Liver (tissue), 9 donors: ENCODE data around the gene CFAP73. TPM values are rescaled to one million over a fixed set of nuclear protein-coding genes. Genes with fewer than 3 reads are reported as not detected.

Source experiments
- DNase-seq: peaks from one replicate; pipeline ENCODE4 v3.0.0-alpha.2; 2017; ENCODE audit warnings: low spot score
- H3K27ac ChIP-seq, 2 donors: one replicate each; pipeline ENCODE4 v1.7.0; 2013; ENCODE audit warnings: inconsistent platforms in 2 of 2, low read length in 2 of 2, control low read depth in 1 of 2, low read depth in 1 of 2, mild to moderate bottlenecking in 1 of 2
- H3K27me3 ChIP-seq, 4 donors: one replicate each; pipeline versions ENCODE4 v1.6.1 to v1.7.0; 2013; ENCODE audit warnings: low read length in 3 of 4, inconsistent platforms in 1 of 4, mild to moderate bottlenecking in 1 of 4, moderate library complexity in 1 of 4; ENCODE audit not compliant: control insufficient read depth in 4 of 4, insufficient read depth in 4 of 4
- H3K36me3 ChIP-seq, 4 donors: one replicate each; pipeline versions ENCODE4 v1.6.1 to v1.7.0; 2013; ENCODE audit warnings: low read length in 3 of 4, mild to moderate bottlenecking in 3 of 4, low read depth in 1 of 4, moderate library complexity in 1 of 4; ENCODE audit not compliant: control insufficient read depth in 4 of 4, insufficient read depth in 3 of 4
- H3K4me1 ChIP-seq, 4 donors: one replicate each; pipeline versions ENCODE4 v1.6.1 to v1.7.0; 2013; ENCODE audit warnings: low read length in 3 of 4, mild to moderate bottlenecking in 3 of 4, moderate library complexity in 1 of 4; ENCODE audit not compliant: control insufficient read depth in 4 of 4, insufficient read depth in 4 of 4
- H3K4me3 ChIP-seq, 3 donors: one replicate each; pipeline versions ENCODE4 v1.6.1 to v1.7.0; 2013; ENCODE audit warnings: low read length in 3 of 3, control low read depth in 1 of 3, low read depth in 1 of 3, mild to moderate bottlenecking in 1 of 3
- H3K9ac ChIP-seq, 2 donors: one replicate each; pipeline ENCODE4 v1.7.0; 2013; ENCODE audit warnings: low read length in 2 of 2, mild to moderate bottlenecking in 2 of 2, moderate library complexity in 2 of 2, control low read depth in 1 of 2, low read depth in 1 of 2
- H3K9me3 ChIP-seq, 4 donors: one replicate each; pipeline versions ENCODE4 v1.6.1 to v1.7.0; 2013; ENCODE audit warnings: low read length in 3 of 4; ENCODE audit not compliant: control insufficient read depth in 4 of 4
- FOXA1 ChIP-seq: IDR thresholded peaks from 2 replicates; pipeline ENCODE4 v1.6.1; 2016; ENCODE audit warnings: antibody characterized with exemption
- FOXA2 ChIP-seq: IDR thresholded peaks from 2 replicates; pipeline ENCODE4 v1.6.1; 2016; ENCODE audit warnings: antibody characterized with exemption
- GABPA ChIP-seq, 2 donors: IDR thresholded peaks in 1 of 2; conservative IDR thresholded peaks in 1 of 2; 2 replicates each; pipeline ENCODE4 v1.6.1; 2016; ENCODE audit warnings: antibody characterized with exemption in 2 of 2, mild to moderate bottlenecking in 1 of 2, moderate library complexity in 1 of 2
- HNF4A ChIP-seq, 2 donors: conservative IDR thresholded peaks; 2 replicates each; pipeline ENCODE4 v1.6.1; 2016; ENCODE audit warnings: antibody characterized with exemption in 2 of 2, mild to moderate bottlenecking in 2 of 2
- HNF4G ChIP-seq: IDR thresholded peaks from 2 replicates; pipeline ENCODE4 v1.6.1; 2016; ENCODE audit warnings: antibody characterized with exemption
- JUND ChIP-seq, 2 donors: IDR thresholded peaks; 2 replicates each; pipeline ENCODE4 v1.6.1; 2016; ENCODE audit warnings: antibody characterized with exemption in 2 of 2
- NR2F2 ChIP-seq: IDR thresholded peaks from 2 replicates; pipeline ENCODE4 v1.6.1; 2016; ENCODE audit warnings: antibody characterized with exemption
- RAD21 ChIP-seq, 2 donors: IDR thresholded peaks; 2 replicates each; pipeline ENCODE4 v1.6.1; 2016; ENCODE audit warnings: antibody characterized with exemption in 2 of 2, mild to moderate bottlenecking in 2 of 2
- RXRA ChIP-seq, 2 donors: IDR thresholded peaks; 2 replicates each; pipeline ENCODE4 v1.6.1; 2017 to 2018; ENCODE audit warnings: antibody characterized with exemption in 2 of 2, mild to moderate bottlenecking in 1 of 2
- SP1 ChIP-seq: IDR thresholded peaks from 2 replicates; pipeline ENCODE4 v1.6.1; 2018; ENCODE audit warnings: antibody characterized with exemption, mild to moderate bottlenecking
- TAF1 ChIP-seq: conservative IDR thresholded peaks from 2 replicates; pipeline ENCODE4 v1.6.1; 2016; ENCODE audit warnings: antibody characterized with exemption, mild to moderate bottlenecking
- YY1 ChIP-seq: IDR thresholded peaks from 2 replicates; pipeline ENCODE4 v1.6.1; 2016; ENCODE audit warnings: antibody characterized with exemption, mild to moderate bottlenecking
- WGBS: extraction: QIAGEN DNeasy Blood & Tissue Kit; methylation state at CpG from one replicate; pipeline ENCODE4 v1.1.7; 2013; 5-methylcytosine and 5-hydroxymethylcytosine counted together
- polyA plus RNA-seq, 2 donors: library from polyadenylated mRNA; stranded (reverse) in 1 of 2; unstranded in 1 of 2; fragments of 200-250 nt in 1 of 2; fragments of >200 nt in 1 of 2; fragmentation: Nextera tagmentation in 1 of 2; extraction: Ambion mirVana in 1 of 2; gene quantifications; one replicate each; pipeline versions ENCODE4 v1.2.1 to v1.2.3, GENCODE V29; 2013 to 2015
- total RNA-seq, 2 donors: library from RNA; depleted of rRNA; stranded (reverse); fragments of >200 nt; gene quantifications; one replicate each; pipeline ENCODE4 v1.2.3, GENCODE V29; 2014
- TF ChIP-seq, protein P1 (sequence below): IDR thresholded peaks from 2 replicates; pipeline ENCODE4 v1.6.1; 2016; ENCODE audit warnings: antibody characterized with exemption
- TF ChIP-seq, protein P2 (sequence below): fragments of 150-350 bp; IDR thresholded peaks from 2 replicates; pipeline ENCODE4 v1.5.1; 2017; ENCODE audit warnings: improper control_type of control experiment, low read depth, low read length; ENCODE audit not compliant: missing input control
- TF ChIP-seq, protein P3 (sequence below): IDR thresholded peaks from 2 replicates; pipeline ENCODE4 v1.6.1; 2016; ENCODE audit warnings: antibody characterized with exemption
- TF ChIP-seq, protein P4 (sequence below): IDR thresholded peaks from 2 replicates; pipeline ENCODE4 v1.6.1; 2016; ENCODE audit warnings: antibody characterized with exemption
- TF ChIP-seq, protein P5 (sequence below): IDR thresholded peaks from 2 replicates; pipeline ENCODE4 v1.6.1; 2016; ENCODE audit warnings: antibody characterized with exemption, mild to moderate bottlenecking
- donor health status: healthy.
- donor health status: healthy.
- donor health status: healthy.
- donor health status: healthy.
- donor health status: healthy.

Gene CFAP73
- total and polyA plus RNA-seq, 4 donors = 0.18 to 0.19 TPM; not detected in 2

DNA sequence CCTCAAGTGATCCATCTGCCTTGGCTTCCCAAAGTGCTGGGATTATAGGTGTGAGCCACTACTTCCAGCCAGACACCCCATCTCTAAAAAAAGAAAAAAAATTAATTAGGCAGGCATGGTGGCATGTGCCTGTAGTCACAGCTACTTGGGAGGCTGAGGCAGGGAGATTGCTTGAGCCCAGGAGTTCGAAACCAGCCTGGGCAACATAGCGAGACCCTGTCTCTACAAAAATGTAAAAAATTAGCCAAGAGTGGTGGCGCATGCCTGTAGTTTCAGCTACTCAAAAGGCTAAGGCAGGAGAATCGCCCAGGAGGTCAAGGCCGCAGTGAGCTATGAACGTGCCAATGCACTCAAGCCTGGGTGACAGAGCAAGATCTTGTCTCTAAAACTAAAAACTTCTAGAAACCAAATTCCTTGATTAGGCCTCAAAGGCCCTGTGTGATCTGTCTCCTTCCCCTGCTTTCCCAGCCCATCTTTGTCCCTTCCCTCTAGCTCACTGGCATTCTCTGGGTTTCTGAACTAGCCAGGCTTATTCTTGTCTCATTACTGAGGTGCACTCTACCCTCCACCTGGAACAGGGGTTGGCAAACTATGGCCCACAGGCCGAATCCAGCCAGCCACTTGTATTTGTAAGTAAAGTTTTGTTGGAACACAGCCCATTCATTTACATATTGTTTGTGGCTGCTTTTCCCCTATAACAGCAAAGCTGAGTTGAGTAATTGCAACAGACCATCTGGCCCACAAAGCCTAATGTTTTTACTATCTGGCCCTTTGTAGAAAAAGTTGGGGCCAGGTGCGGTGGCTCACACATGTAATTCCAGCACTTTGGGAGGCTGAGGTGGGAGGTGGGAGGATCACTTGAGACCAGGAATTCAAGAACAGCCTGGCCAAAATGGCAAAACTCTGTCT lies 54.6 kb downstream of the CFAP73 start:
- DNase-seq = no peak
- no peak overlapping the region for H3K9ac ChIP-seq
- no peaks in the 10 kb centered on the region for H3K36me3 ChIP-seq
- no peaks in the 10 kb centered on the region for H3K27me3 ChIP-seq
- TF ChIP-seq RXRA (IDR thresholded peaks at IDR 0.05) (no peak), RAD21 (IDR thresholded peaks at IDR 0.05) (no peak), SP1 (no peak), JUND (IDR thresholded peaks at IDR 0.05) (no peak), TAF1 (no peak), NR2F2 (no peak), FOXA1 (no peak), FOXA2 (no peak), GABPA (IDR thresholded peaks at IDR 0.05 in 1 of 2, conservative IDR thresholded peaks at IDR 0.05 in 1 of 2) (no peak), HNF4G (no peak), HNF4A (conservative IDR thresholded peaks at IDR 0.05) (no peak), YY1 (no peak)
- TF ChIP-seq, protein P1, sequence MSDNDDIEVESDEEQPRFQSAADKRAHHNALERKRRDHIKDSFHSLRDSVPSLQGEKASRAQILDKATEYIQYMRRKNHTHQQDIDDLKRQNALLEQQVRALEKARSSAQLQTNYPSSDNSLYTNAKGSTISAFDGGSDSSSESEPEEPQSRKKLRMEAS = no peak
- TF ChIP-seq, protein P2, sequence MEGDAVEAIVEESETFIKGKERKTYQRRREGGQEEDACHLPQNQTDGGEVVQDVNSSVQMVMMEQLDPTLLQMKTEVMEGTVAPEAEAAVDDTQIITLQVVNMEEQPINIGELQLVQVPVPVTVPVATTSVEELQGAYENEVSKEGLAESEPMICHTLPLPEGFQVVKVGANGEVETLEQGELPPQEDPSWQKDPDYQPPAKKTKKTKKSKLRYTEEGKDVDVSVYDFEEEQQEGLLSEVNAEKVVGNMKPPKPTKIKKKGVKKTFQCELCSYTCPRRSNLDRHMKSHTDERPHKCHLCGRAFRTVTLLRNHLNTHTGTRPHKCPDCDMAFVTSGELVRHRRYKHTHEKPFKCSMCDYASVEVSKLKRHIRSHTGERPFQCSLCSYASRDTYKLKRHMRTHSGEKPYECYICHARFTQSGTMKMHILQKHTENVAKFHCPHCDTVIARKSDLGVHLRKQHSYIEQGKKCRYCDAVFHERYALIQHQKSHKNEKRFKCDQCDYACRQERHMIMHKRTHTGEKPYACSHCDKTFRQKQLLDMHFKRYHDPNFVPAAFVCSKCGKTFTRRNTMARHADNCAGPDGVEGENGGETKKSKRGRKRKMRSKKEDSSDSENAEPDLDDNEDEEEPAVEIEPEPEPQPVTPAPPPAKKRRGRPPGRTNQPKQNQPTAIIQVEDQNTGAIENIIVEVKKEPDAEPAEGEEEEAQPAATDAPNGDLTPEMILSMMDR = no peak
- TF ChIP-seq, protein P3, sequence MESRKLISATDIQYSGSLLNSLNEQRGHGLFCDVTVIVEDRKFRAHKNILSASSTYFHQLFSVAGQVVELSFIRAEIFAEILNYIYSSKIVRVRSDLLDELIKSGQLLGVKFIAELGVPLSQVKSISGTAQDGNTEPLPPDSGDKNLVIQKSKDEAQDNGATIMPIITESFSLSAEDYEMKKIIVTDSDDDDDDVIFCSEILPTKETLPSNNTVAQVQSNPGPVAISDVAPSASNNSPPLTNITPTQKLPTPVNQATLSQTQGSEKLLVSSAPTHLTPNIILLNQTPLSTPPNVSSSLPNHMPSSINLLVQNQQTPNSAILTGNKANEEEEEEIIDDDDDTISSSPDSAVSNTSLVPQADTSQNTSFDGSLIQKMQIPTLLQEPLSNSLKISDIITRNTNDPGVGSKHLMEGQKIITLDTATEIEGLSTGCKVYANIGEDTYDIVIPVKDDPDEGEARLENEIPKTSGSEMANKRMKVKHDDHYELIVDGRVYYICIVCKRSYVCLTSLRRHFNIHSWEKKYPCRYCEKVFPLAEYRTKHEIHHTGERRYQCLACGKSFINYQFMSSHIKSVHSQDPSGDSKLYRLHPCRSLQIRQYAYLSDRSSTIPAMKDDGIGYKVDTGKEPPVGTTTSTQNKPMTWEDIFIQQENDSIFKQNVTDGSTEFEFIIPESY = no peak
- TF ChIP-seq, protein P4, sequence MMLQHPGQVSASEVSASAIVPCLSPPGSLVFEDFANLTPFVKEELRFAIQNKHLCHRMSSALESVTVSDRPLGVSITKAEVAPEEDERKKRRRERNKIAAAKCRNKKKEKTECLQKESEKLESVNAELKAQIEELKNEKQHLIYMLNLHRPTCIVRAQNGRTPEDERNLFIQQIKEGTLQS = no peak
- TF ChIP-seq, protein P5, sequence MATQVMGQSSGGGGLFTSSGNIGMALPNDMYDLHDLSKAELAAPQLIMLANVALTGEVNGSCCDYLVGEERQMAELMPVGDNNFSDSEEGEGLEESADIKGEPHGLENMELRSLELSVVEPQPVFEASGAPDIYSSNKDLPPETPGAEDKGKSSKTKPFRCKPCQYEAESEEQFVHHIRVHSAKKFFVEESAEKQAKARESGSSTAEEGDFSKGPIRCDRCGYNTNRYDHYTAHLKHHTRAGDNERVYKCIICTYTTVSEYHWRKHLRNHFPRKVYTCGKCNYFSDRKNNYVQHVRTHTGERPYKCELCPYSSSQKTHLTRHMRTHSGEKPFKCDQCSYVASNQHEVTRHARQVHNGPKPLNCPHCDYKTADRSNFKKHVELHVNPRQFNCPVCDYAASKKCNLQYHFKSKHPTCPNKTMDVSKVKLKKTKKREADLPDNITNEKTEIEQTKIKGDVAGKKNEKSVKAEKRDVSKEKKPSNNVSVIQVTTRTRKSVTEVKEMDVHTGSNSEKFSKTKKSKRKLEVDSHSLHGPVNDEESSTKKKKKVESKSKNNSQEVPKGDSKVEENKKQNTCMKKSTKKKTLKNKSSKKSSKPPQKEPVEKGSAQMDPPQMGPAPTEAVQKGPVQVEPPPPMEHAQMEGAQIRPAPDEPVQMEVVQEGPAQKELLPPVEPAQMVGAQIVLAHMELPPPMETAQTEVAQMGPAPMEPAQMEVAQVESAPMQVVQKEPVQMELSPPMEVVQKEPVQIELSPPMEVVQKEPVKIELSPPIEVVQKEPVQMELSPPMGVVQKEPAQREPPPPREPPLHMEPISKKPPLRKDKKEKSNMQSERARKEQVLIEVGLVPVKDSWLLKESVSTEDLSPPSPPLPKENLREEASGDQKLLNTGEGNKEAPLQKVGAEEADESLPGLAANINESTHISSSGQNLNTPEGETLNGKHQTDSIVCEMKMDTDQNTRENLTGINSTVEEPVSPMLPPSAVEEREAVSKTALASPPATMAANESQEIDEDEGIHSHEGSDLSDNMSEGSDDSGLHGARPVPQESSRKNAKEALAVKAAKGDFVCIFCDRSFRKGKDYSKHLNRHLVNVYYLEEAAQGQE = no peak
- no peaks in the 10 kb centered on the region for H3K9me3 ChIP-seq
- no peak overlapping the region for H3K27ac ChIP-seq
- no peak overlapping the region for H3K4me3 ChIP-seq
- H3K4me1 ChIP-seq = peaks cover 0 to 5% (median 0%) of the 10 kb centered on the region in 4 donors
- WGBS = 78% methylated on average over 8 of the region's 8 CpGs
